Fibroblast of lung (primary cell): ENCODE results near the gene ATP8A2. TPM values are rescaled to one million over a fixed set of nuclear protein-coding genes. Genes with fewer than 3 reads are reported as not detected.
A peak's percentile ranks its signal among the peaks of the same experiment; 100 is the strongest.

Source experiments
- DNase-seq, 2 donors: peaks; one replicate each; pipeline versions ENCODE4 v3.0.0 to v3.0.0-alpha.2; 2010; ENCODE audit warnings: low read depth in 2 of 2
- H2AFZ ChIP-seq: 2 replicates; pipeline ENCODE4 v1.5.1; 2012; ENCODE audit warnings: low read length, control low read depth, inconsistent platforms
- H3K27ac ChIP-seq: 2 replicates; pipeline ENCODE4 v1.5.1; 2011; ENCODE audit warnings: low read length, control low read depth; ENCODE audit not compliant: insufficient read depth
- H3K27me3 ChIP-seq: 2 replicates; pipeline ENCODE4 v1.5.1; 2011; ENCODE audit warnings: mild to moderate bottlenecking, low read length; ENCODE audit not compliant: control insufficient read depth, insufficient read depth
- H3K36me3 ChIP-seq: 2 replicates; pipeline ENCODE4 v1.5.1; 2011; ENCODE audit warnings: low read length; ENCODE audit not compliant: control insufficient read depth, insufficient read depth
- H3K4me1 ChIP-seq: 2 replicates; pipeline ENCODE4 v1.5.1; 2011; ENCODE audit warnings: low read length; ENCODE audit not compliant: control insufficient read depth, insufficient read depth; ENCODE audit errors: extremely low read depth
- H3K4me2 ChIP-seq: 2 replicates; pipeline ENCODE4 v1.5.1; 2011; ENCODE audit warnings: low read length, control low read depth; ENCODE audit not compliant: insufficient read depth; ENCODE audit errors: extremely low read depth
- H3K4me3 ChIP-seq, 4 experiments: fragments of 200-600 bp in 1 of 4; sonication (generic) in 1 of 4; replicated peaks in 1 of 4; 2 replicates each; pipeline ENCODE4 v1.5.1; 2011 to 2016; ENCODE audit warnings: low read length in 4 of 4, low read depth in 3 of 4, mild to moderate bottlenecking in 3 of 4, control low read depth in 2 of 4, inconsistent platforms in 1 of 4, mixed read lengths in 1 of 4; ENCODE audit not compliant: insufficient read depth in 1 of 4; ENCODE audit errors: control extremely low read depth in 1 of 4
- H3K79me2 ChIP-seq: 2 replicates; pipeline ENCODE4 v1.5.1; 2012; ENCODE audit warnings: mild to moderate bottlenecking, low read length, inconsistent platforms; ENCODE audit not compliant: control insufficient read depth, insufficient read depth
- H3K9ac ChIP-seq: 2 replicates; pipeline ENCODE4 v1.5.1; 2011; ENCODE audit warnings: mild to moderate bottlenecking, low read length, control low read depth; ENCODE audit not compliant: insufficient read depth
- H3K9me3 ChIP-seq: 2 replicates; pipeline ENCODE4 v1.5.1; 2012; ENCODE audit warnings: low read depth, low read length; ENCODE audit not compliant: control insufficient read depth, insufficient read depth
- H4K20me1 ChIP-seq: 2 replicates; pipeline ENCODE4 v1.5.1; 2011; ENCODE audit warnings: low read length; ENCODE audit not compliant: control insufficient read depth, insufficient read depth; ENCODE audit errors: extremely low read depth
- CTCF ChIP-seq, 2 donors: IDR thresholded peaks in 1 of 2; conservative IDR thresholded peaks in 1 of 2; 1 replicate in 1 of 2; 2 replicates in 1 of 2; pipeline ENCODE4 v1.5.1; 2011 to 2012; ENCODE audit warnings: low read length in 2 of 2, control low read depth in 1 of 2, inconsistent platforms in 1 of 2, low read depth in 1 of 2, mild to moderate bottlenecking in 1 of 2
- EZH2 ChIP-seq: IDR thresholded peaks from 2 replicates; pipeline ENCODE4 v1.5.1; 2012; ENCODE audit warnings: low read length, control low read depth, mild to moderate bottlenecking; ENCODE audit errors: missing control alignments
- polyA plus RNA-seq, 2 donors: library from polyadenylated mRNA; depleted of rRNA in 1 of 2; stranded (reverse) in 1 of 2; unstranded in 1 of 2; fragments of >200 nt; gene quantifications; 2 replicates each; pipeline ENCODE4 v1.2.1, GENCODE V29; 2011 to 2012; ENCODE audit warnings: missing spikeins in 1 of 2
- total RNA-seq: library from RNA; depleted of rRNA; stranded (reverse); fragments of >200 nt; gene quantifications from 2 replicates; pipeline ENCODE4 v1.2.1, GENCODE V29; 2014

Gene ATP8A2
- total and polyA plus RNA-seq, 2 donors (not counting 1 experiment from before 2014, with no cell fraction given): under 0.01 to 0.01 TPM

GRCh38 chr13:25990801-25991200 is 619.0 kb downstream of the ATP8A2 start:
- Histone ChIP-seq H3K27me3 (no peaks in the 10 kb centered on the region), H3K9me3 (no peaks in the 10 kb centered on the region), H2AFZ (no peak overlapping the region), H3K4me2 (no peak overlapping the region), H4K20me1 (no peaks in the 10 kb centered on the region), H3K4me3 (no peak overlapping the region), H3K36me3 (no peaks in the 10 kb centered on the region), H3K9ac (no peak overlapping the region), H3K27ac (no peak overlapping the region), H3K4me1 (no peaks in the 10 kb centered on the region), H3K79me2 (no peaks in the 10 kb centered on the region)
- DNase-seq: peak in 1 of 2 donors; percentile 48
- TF ChIP-seq EZH2 (no peak), CTCF (conservative IDR thresholded peaks at IDR 0.05 in 1 of 2, IDR thresholded peaks at IDR 0.05 in 1 of 2; ENCODE audit: low read depth in 1 of 2, low read length in 2 of 2) (no peak)

- DNase-seq: peak in 1 of 2 donors; percentile 21
- no peaks in the 10 kb centered on the region for H3K79me2 ChIP-seq
- no peaks in the 10 kb centered on the region for H3K36me3 ChIP-seq
These were observed 620.3 kb downstream of the ATP8A2 start for GRCh38 chr13:25992076-25992475.

More at GRCh38 chr13:25992076-25992475, 620.3 kb downstream of the ATP8A2 start:
- Histone ChIP-seq H3K9me3 (no peaks in the 10 kb centered on the region), H3K27ac (no peak overlapping the region), H3K4me3 (no peak overlapping the region), H3K9ac (no peak overlapping the region), H3K4me2 (no peak overlapping the region), H3K27me3 (no peaks in the 10 kb centered on the region), H3K4me1 (no peaks in the 10 kb centered on the region), H2AFZ (no peak overlapping the region), H4K20me1 (no peaks in the 10 kb centered on the region)
- no peak for TF ChIP-seq EZH2
- no peak for TF ChIP-seq CTCF (conservative IDR thresholded peaks at IDR 0.05 in 1 of 2, IDR thresholded peaks at IDR 0.05 in 1 of 2; ENCODE audit: low read depth in 1 of 2, low read length in 2 of 2)
